Kasumi-1 (cell line): ENCODE data around the gene RBBP5.

Source experiments
- DNase-seq, 2 experiments: peaks; one replicate each; lab custom pipeline; 2025; lab: John Stamatoyannopoulos, UW

RBBP5 gene

DNA sequence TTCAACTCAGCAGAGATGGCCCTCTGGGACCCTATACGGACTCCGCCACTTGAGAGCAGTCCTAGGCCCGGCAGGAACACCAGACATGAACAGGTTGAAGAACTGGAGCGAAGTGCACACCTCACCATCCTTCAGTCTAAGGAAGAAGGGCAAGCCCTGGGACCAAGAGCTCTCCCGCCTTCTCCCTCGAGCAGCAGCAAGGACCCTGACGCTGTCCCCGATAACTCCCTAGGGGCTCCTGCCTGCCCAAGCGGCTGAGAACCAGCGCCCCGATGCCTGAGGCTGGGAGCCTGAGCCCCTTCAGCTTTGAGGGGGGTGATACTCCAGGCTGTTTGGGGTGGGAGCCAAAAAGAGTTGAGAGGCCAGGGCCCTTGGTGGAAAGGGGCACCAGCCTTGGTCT is 47.7 kb downstream of the RBBP5 start:
- DNase-seq: no peak

DNA sequence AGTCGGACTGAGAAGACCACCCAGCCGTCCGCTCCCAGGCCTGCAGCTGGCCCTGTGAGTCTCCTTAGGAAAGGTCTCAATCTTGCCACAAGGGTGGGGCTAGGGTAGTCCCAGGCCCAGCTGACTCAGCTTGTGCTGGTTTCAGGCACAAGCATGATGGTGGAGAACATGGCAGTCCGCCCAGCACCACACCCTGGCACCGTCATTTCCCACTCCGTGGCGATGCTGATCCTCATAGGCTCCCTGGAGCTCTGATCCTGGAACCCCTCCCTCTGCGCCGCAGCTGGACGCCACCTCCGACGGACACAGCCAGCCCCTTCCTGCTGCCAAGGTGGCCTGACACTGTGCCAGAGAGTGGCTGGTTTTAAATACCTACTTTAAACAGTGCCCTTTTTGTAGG is 48.3 kb downstream of the RBBP5 start:
- DNase-seq: no peak

DNA sequence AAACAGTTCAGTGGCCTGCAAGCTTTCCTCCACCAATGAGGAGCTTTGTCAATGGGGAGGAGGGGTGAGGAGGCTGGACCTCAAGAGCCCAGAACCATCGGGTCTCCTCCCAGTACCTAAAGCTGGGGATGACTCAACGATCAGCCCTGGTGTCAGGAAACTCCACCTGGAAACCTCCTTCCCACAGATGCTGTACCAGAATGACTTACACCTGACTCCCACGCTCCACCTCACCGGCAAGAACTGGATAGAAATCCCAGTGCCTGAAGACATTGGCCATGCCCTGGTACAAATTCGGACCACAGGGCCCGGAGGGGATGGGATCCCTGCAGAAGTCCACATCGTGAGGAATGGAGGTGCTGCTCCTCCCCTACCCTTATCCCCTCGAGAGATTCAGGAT is 48.9 kb downstream of the RBBP5 start:
- no peak for DNase-seq

DNA sequence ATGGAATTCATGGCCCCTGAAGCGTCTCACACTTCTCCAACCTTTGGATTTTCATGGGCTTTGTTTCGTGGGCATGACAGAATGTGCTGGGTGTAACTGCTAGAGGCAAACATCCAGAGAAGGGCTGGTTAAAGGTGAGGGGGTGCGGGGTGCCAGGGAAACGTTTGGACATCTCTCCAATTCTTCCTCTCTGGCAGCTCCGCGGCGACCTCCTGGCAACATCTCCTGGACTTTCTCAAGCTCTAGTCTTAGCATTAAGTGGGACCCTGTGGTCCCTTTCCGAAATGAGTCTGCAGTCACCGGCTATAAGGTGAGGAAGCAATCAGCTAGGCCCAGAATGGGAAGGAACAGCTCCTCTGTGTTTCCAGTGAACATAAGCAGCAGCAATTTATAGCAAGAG is 49.5 kb downstream of the RBBP5 start:
- no peak for DNase-seq

DNA sequence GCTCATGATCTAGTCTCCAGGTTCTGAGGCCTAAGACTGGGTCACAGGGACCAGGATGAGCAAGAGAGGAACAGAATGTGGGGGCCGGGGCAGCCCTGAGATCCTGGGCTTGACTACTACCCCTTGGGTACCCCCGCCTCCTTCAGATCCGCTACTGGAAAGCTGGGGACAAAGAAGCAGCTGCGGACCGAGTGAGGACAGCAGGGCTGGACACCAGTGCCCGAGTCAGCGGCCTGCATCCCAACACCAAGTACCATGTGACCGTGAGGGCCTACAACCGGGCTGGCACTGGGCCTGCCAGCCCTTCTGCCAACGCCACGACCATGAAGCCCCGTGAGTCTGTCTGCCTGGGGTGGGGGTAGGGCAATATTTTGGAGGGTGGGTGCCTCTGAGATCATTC is 50.0 kb downstream of the RBBP5 start:
- DNase-seq: no peak

DNA sequence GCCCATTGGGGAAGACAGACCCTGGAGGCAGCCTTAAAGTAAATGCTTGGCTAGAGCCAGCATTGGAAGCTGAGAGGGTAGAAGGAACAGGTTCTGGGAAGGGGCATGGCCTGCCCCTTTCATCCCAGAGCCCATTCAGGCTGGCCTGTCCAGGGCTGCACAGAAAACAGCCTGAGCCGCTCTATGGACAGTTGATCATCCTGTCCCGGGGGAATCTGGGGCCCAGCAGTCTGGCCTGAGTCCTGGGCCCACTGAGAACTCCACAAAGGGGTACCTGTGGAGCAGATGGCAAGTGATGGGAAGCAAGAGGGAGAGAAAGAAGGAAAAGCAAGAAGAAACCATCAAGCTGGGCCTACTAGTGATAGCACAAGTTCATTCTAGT is 50.8 kb downstream of the RBBP5 start:
- DNase-seq: no peak

DNA sequence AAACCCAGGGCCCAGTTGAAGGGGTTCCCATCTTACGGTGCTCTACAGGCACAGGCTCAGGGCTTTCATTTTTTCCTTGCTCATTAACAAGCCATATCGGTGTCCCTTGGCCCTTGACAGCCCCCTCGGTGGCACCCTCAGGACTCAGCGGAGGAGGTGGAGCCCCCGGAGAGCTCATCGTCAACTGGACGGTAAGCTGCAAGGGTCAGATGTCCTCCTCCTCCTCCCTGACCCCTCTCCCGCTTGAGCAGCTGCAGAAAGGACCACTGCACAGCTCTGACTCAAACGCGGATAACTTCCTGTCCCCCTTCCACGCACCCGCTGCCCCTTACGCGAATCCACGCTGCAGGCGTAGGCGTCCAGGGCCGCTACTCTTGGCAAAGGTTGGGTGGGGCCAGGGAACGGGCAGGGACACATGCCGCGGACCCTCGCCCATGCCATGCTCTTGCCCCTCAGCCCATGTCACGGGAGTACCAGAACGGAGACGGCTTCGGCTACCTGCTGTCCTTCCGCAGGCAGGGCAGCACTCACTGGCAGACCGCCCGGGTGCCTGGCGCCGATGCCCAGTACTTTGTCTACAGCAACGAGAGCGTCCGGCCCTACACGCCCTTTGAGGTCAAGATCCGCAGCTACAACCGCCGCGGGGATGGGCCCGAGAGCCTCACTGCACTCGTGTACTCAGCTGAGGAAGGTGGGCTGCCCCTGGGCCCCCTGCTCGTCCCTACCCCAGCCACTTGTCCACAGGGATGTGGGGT is 52.2 kb downstream of the RBBP5 start:
- no peak for DNase-seq

DNA sequence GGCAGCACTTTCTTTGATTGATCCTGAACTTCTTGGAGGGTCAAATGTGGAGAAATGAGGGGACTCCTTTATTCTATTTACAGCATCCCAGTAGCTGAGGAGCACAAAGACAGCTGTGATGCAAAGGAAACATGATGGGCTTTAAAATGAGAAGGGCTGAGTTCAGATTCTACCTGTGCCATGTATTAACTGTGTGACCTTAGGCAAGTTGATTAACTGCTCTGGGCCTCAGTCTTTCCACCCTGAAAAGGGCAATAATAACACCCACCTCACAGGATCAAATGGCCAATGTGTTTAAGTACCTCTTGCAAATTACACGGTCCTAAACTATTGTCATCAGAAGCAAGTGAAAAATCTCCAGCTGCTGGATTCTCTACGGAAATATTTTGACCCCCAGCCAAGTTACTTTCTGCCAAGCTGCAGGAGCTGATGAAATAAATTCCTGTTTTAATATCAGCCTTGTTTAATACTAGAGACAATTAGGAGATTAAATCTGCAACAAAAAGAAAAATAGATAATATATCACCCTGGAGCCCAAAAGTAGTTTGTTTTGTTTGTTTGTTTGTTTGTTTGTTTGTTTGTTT is 53.2 kb downstream of the RBBP5 start:
- DNase-seq: no peak

DNA sequence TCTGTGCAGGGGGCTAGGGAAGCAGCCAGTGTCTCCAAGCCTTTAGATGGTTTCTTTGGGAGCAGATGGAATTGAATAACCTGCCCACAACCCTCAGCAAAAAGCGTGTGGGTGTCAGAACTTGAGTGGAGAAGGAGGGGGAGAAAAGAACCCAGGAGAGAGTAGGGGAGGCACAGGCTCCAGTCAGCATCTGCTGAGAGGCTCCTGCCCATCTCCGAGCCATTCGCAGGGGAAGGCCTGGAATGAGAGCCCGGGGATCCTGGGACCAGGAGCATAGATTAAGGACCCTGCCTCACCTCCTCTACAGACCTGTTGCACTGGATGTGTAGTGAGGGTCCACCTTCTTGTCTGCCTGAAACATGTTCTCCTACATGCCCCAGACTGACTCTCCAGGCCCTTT is 53.8 kb downstream of the RBBP5 start:
- DNase-seq: no peak

DNA sequence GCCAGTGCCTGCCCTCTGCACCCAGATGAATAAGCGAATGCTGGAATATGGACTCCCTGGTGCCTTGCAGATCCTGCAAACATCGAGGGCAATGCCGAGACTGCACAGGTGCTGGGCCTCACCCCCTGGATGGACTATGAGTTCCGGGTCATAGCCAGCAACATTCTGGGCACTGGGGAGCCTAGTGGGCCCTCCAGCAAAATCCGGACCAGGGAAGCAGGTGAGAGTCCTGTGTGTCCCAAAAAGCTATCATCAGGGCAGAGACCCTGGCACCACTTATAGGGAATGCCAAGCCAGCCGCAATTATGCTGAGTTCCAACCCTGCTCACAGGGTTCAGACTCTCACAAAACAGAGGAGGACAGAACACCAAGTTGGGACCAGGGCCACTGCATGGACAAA is 54.7 kb downstream of the RBBP5 start:
- DNase-seq: no peak

DNA sequence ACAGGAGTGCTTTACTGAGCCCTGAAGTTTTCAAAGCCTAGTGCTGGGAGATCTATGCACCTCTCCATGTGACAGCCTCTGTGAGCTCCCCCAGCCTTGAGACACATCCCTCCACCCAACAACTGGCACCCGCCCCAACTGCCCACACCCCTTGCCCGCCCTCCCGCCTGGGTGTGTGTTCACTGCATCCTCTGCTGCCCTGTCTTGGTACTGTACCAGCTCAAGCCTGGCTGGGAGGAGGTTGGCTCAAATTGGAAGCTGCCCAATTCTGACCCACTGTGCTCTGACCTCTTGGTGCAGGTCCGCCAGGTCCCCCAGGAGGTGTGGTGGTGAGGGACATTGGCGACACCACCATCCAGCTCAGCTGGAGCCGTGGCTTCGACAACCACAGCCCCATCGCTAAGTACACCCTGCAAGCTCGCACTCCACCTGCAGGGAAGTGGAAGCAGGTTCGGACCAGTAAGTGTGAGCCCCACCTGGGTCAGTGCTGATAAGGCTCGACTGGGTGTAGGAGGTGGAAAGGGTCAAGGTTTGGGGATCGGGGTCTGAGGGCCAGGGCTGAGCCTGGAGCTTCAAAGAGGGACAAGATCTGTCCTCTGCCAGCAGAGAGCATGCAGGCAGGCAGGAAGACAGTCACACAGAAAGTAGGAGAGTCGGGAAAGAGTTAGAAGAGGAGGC is 55.5 kb downstream of the RBBP5 start:
- DNase-seq: no peak

DNA sequence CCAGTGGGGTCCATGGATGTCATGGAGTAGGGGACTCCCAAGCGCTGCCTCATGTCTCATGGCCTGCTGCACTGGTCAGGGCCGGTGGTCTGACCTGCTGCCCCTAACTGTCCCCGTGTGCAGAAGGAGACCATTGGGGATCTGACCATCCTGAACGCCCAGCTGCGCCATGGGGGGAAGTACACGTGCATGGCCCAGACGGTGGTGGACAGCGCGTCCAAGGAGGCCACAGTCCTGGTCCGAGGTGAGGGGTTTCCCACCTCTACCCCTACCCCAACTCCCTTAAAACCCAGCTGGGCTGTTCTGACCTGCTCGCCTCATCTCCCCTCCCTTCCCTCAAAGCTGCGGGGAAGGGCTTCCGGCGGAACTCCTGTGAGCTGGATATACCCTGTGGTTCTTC is 56.1 kb downstream of the RBBP5 start:
- no peak for DNase-seq

DNA sequence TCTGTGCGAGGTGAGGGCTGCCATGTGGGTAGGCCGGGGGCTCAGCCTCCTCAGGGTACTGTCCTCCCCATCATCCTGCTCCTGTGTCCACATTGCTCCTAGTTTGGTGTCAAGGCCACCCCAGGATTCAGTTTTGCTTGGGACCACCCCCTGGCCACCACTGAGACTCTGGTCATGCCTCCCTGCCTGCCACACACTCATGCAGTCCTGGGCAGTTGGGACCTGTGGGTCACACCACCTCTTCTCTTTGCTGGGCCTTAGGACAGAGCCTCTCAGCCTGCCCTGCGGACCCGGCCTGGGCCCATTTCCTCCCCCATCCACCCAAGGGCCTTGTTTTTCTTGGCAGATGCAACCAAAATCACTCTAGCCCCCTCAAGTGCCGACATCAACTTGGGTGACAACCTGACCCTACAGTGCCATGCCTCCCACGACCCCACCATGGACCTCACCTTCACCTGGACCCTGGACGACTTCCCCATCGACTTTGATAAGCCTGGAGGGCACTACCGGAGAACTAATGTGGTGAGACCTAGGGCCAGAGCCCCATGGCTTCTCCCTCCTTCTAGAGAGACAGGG is 56.9 kb downstream of the RBBP5 start:
- DNase-seq: no peak

DNA sequence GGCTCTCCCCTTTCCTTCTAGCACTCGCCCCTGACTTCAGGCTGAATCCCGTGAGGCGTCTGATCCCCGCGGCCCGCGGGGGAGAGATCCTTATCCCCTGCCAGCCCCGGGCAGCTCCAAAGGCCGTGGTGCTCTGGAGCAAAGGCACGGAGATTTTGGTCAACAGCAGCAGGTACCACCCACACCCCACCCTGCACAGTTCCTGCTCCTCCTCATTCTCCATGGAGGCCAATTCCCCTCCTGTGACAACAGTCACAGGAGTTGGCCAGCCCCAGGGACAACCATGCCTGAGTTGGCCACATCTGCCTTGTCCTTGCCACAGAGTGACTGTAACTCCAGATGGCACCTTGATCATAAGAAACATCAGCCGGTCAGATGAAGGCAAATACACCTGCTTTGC is 57.5 kb downstream of the RBBP5 start:
- DNase-seq: no peak

DNA sequence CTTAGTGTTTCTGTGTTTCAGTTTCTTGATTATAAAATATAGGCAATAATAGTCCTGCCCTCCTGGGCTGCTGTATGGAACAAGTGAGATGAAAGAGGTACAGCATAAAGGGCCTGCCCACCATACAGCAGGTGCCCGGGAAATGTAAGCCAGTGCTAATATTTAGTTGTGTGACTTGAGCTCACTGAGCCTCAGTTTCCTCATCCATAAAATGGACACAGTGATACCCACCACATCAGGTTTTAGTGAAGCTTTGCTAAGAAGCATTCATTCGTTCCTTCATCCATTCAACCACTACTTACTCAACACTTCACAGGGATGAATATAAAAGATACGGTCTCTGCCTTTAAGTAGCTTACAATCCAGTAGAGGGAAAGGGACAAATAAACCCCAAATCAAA is 58.9 kb downstream of the RBBP5 start:
- DNase-seq: no peak

DNA sequence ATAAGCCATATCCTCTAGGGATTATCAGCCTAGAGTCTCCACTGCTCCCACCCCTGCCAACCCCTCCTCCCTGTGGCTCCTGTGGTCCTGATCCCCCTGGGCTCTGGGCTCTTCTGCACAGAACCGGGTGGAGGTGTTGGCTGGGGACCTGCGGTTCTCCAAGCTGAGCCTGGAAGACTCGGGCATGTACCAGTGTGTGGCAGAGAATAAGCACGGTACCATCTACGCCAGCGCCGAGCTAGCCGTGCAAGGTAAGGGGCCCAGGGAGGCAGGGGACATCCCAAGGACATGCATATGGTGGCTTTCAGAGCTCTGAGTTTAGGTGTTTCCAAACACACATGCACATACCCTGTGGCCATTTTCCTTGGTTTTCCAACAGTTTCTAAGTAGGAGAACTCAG is 59.5 kb downstream of the RBBP5 start:
- no peak for DNase-seq

DNA sequence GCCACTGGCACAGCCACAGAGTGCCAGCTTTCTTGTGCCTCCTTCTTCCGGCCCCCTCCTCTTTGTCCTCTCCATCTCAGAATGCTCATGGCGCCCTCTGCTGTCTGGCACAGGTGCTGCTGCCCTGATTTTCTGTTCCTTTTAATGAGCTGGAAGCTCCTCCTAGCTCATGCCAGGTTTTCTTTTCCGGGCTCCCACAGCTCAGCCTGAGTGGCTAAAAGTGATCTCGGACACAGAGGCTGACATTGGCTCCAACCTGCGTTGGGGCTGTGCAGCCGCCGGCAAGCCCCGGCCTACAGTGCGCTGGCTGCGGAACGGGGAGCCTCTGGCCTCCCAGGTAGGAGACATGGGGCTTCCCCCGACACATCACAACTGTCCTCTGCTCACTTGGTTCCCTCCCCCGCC is 60.1 kb downstream of the RBBP5 start:
- peak; percentile 59 to 75 for DNase-seq

DNA sequence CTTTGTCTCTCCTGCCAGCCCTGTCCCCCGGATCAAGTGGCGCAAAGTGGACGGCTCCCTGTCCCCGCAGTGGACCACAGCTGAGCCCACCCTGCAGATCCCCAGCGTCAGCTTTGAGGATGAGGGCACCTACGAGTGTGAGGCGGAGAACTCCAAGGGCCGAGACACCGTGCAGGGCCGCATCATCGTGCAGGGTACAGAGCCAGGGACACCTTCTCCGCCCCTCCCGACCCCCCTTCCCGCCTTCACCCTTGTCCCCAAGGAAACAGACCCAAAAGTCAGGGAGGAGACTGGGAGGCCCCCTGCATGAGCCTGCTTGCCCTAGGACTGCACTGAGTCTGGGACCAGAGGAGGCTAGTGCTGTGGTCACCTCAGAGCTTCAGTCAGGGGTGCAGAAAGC is 60.6 kb downstream of the RBBP5 start:
- DNase-seq: no peak

DNA sequence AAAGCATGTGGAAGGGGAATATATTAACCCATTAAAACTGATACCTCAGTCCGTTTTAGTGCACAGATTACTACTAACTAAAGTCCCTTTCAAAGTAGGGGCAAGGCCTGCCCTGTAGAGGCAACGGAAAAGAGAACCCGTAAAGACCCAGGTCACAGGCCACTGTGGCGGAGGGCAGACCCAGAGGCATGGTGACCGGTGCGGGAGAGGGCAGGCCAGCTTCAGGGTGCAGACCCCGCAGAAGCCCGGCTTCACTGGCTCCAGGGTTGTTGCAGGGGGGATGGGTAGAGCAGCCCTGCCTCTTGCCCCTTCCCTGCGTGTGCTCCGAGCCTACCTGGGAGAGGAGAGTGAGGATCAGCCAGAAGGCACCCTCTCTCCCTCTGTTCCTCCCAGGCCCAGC is 61.0 kb downstream of the RBBP5 start:
- no peak for DNase-seq

DNA sequence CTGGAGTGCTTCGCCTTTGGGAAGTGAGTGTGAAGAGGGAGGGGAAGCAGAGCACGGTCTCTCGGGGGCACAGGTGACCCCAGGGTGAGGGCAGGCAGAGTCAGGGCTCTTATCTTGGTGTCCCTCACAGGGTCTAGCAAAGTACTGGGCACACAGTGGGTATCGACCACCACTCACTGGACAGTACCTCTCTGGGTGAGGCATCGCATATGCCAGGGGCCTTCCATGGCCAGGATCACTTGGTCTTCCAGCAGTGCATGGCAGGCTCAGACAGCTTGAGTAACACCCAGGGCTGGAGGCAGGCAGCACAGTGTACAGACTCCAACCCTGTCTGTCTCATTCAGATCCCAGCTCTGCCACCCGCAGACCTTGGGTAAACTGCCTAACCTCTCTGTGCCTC is 62.1 kb downstream of the RBBP5 start:
- no peak for DNase-seq

DNA sequence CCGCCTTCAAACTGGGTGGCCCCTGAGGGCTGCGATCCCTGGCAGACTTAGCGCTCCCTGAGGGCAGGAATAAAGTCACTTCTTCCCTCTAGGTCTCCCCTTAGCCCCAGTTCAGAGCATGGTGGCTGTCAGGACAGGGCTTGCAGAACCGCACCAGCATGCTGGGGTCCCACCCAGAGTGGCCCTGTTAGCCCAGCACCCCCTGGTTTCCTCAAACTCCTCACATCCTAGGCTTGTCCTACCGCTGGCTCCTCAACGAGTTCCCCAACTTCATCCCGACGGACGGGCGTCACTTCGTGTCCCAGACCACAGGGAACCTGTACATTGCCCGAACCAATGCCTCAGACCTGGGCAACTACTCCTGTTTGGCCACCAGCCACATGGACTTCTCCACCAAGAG is 62.9 kb downstream of the RBBP5 start:
- no peak for DNase-seq

DNA sequence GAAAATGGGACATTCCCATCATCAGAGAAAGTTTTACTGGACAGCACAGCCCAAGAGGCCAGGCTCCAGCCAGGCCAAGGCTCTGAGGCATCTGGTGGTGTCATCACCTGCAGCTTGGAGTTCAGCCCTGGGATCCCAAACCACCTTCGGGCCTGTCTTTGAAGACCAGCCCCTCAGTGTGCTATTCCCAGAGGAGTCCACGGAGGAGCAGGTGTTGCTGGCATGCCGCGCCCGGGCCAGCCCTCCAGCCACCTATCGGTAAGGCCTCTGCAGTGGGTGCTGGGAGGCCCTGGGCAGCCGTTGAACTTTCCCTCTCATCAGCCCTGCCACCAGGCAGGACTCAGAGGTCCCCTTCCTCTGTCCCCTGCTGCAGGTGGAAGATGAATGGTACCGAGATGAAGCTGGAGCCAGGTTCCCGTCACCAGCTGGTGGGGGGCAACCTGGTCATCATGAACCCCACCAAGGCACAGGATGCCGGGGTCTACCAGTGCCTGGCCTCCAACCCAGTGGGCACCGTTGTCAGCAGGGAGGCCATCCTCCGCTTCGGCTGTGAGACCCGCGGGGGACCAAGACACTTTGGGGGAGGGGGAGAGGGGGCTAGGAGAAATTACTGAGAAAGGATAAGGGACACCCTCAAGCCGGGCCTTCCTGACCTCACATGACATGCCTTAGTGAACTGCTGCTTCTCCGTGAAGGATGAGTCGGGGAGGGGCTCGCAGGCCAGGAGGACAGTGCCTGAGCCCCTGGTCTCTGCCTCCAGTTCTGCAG is 63.8 kb downstream of the RBBP5 start:
- no peak for DNase-seq
